Upper lobe of left lung (tissue), 6 donors: ENCODE measurements around the gene IFIT3. TPM values are rescaled to one million over a fixed set of nuclear protein-coding genes. Genes with fewer than 3 reads are reported as not detected.
A peak's percentile ranks its signal among the peaks of the same experiment; 100 is the strongest.

ENCODE experiments used
- ATAC-seq, 2 donors: fragments of 200-7000 bp; cut with Tn5 transposase; one replicate each; pipeline ENCODE4 v1.9.1; 2022; ENCODE audit warnings: mild to moderate bottlenecking in 2 of 2, moderate library complexity in 2 of 2; ENCODE audit not compliant: low FRiP score in 2 of 2
- DNase-seq, 2 donors: peaks; one replicate each; pipeline ENCODE4 v3.0.0-alpha.2; 2019 to 2020
- H3K27ac ChIP-seq, 4 donors: fragments of 200-600 bp; sonication (generic); one replicate each; pipeline ENCODE4 v1.5.1; 2016 to 2019
- H3K27me3 ChIP-seq, 4 donors: fragments of 200-600 bp; sonication (generic); one replicate each; pipeline ENCODE4 v1.5.1; 2017 to 2019
- H3K36me3 ChIP-seq, 4 donors: fragments of 200-600 bp; sonication (generic); one replicate each; pipeline ENCODE4 v1.5.1; 2016 to 2019
- H3K4me1 ChIP-seq, 4 donors: fragments of 200-600 bp; sonication (generic); one replicate each; pipeline ENCODE4 v1.5.1; 2018 to 2019
- H3K4me3 ChIP-seq, 4 donors: fragments of 200-600 bp; sonication (generic); one replicate each; pipeline ENCODE4 v1.5.1; 2017 to 2019; ENCODE audit warnings: mild to moderate bottlenecking in 2 of 4, moderate library complexity in 1 of 4
- H3K9me3 ChIP-seq, 4 donors: fragments of 200-600 bp; sonication (generic); one replicate each; pipeline ENCODE4 v1.5.1; 2018 to 2019
- CTCF ChIP-seq, 6 experiments: fragments of 450-650 bp in 4 of 6; fragments of 200-600 bp in 2 of 6; sonication (generic) in 2 of 6; IDR thresholded peaks; one replicate each; pipeline ENCODE4 v1.5.1; 2016 to 2019; ENCODE audit warnings: antibody characterized with exemption in 6 of 6
- EP300 ChIP-seq, 4 donors: sonication (generic); formaldehyde crosslinking; IDR thresholded peaks; one replicate each; pipeline ENCODE4 v1.5.1; 2017; ENCODE audit warnings: antibody characterized with exemption in 4 of 4, control low read depth in 2 of 4
- POLR2A ChIP-seq, 4 donors: fragments of 450-650 bp; IDR thresholded peaks; one replicate each; pipeline ENCODE4 v1.5.1; 2016 to 2017; ENCODE audit warnings: antibody characterized with exemption in 4 of 4, mild to moderate bottlenecking in 2 of 4
- POLR2AphosphoS5 ChIP-seq, 2 donors: sonication (generic); formaldehyde crosslinking; IDR thresholded peaks; one replicate each; pipeline ENCODE4 v1.5.1; 2017; ENCODE audit warnings: antibody characterized with exemption in 2 of 2
- WGBS, 2 donors: methylation state at CpG; one replicate each; pipeline ENCODE4 v1.1.5; 2017 to 2018; 5-methylcytosine and 5-hydroxymethylcytosine counted together
- total RNA-seq, 6 donors: library from RNA; depleted of rRNA in 4 of 6; stranded (reverse); fragments of >200 nt in 4 of 6; gene quantifications; one replicate each; pipeline versions ENCODE4 v1.1.0 to v1.2.1, GENCODE V29; 2016 to 2021
- donor health status: DM: no; HTN: no; CAD: no; lungs with moderate emphysema.
- donor health status: DM: no; HTN: yes; CAD: no; lungs with severe emphysema.

Gene IFIT3
- total RNA-seq, 6 donors from 2014 or later = 27.2 to 81.9 (median 33.8) TPM

DNA sequence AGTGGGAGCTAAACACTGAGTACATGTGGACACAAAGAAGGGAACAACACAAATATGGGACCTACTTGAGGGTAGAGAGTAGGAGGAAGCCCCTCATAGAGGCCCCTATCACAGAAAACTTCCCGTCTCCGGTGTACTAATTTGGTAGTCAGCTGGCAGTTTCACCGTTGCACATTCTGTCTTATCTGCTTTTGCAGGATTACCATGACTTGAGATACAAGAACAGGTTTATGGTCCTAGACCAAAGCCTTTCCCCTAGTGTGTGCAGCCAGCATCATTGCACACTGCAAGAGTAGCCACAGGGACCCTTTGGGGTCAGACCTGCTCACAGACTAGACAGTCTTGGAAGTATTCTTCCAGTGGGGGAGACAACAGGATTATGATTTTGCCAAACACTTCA, 44.2 kb downstream of the IFIT3 start:
- H3K4me1 ChIP-seq = peaks cover 23 to 35% (median 31%) of the 10 kb centered on the region in 4 donors
- H3K36me3 ChIP-seq = no peaks in the 10 kb centered on the region
- no peak for ATAC-seq
- H3K4me3 ChIP-seq = no peak overlapping the region
- no peak for DNase-seq
- WGBS, 2 donors = 83 to 85% methylated on average over 3 of the region's 3 CpGs
- no peaks in the 10 kb centered on the region for H3K9me3 ChIP-seq
- no peak overlapping the region for H3K27ac ChIP-seq
- H3K27me3 ChIP-seq = no peaks in the 10 kb centered on the region
- TF ChIP-seq CTCF (IDR thresholded peaks at IDR 0.05) (no peak), POLR2AphosphoS5 (IDR thresholded peaks at IDR 0.05) (no peak), EP300 (IDR thresholded peaks at IDR 0.05) (no peak), POLR2A (IDR thresholded peaks at IDR 0.05) (no peak)

GRCh38 chr10:89373916-89374711, 46.3 kb downstream of the IFIT3 start:
- H3K36me3 ChIP-seq = no peaks in the 10 kb centered on the region
- peak in 2 of 6 experiments; percentile 6 to 10 for TF ChIP-seq CTCF (IDR thresholded peaks at IDR 0.05)
- peak; percentile 81 to 88 for TF ChIP-seq POLR2AphosphoS5 (IDR thresholded peaks at IDR 0.05)
- peak in 1 of 4 donors; percentile 82 for TF ChIP-seq EP300 (IDR thresholded peaks at IDR 0.05)
- peak in 1 of 4 donors; percentile 20 for TF ChIP-seq POLR2A (IDR thresholded peaks at IDR 0.05)
- peak in 1 of 2 donors; percentile 90 for DNase-seq
- WGBS, 2 donors = 17 to 22% methylated on average over 3 of the region's 3 CpGs
- H3K4me3 ChIP-seq = no peak overlapping the region
- H3K4me1 ChIP-seq = peaks cover 20 to 27% (median 22%) of the 10 kb centered on the region in 4 donors
- H3K27me3 ChIP-seq = no peaks in the 10 kb centered on the region
- H3K27ac ChIP-seq = peak overlapping the region; percentile 72 to 86 (median 82)
- H3K9me3 ChIP-seq = no peaks in the 10 kb centered on the region
- peak; percentile 93 to 94 for ATAC-seq

DNA sequence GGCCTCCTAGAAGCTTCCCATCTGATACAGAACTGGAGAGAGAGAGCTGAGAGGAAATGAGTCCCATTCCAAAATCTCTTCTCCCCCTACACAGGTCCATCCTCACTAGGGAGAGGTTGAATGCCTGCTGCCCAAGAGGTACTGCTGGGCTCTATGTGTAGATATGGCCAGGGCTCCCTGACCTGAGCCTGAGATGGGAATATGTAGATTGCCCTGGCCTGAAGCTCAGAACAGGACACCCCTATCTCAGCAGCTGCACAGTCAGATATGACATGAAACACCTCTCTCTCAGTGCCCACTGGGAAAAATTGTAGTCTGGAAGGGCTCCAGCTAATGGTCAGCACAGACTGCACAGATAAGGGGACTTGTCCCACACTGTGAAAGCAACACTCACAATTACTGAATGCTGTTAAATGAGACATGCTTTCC, 46.9 kb downstream of the IFIT3 start:
- ATAC-seq = peak; percentile 7 to 12
- Histone ChIP-seq H3K36me3 (no peaks in the 10 kb centered on the region), H3K27me3 (no peaks in the 10 kb centered on the region), H3K27ac (peak overlapping the region; percentile 72 to 86 (median 82)), H3K4me1 (peaks cover 18 to 21% (median 19%) of the 10 kb centered on the region in 4 donors), H3K4me3 (no peak overlapping the region), H3K9me3 (no peaks in the 10 kb centered on the region)
- no peak for DNase-seq
- no peak for TF ChIP-seq EP300 (IDR thresholded peaks at IDR 0.05)
- no peak for TF ChIP-seq POLR2AphosphoS5 (IDR thresholded peaks at IDR 0.05)
- TF ChIP-seq POLR2A (IDR thresholded peaks at IDR 0.05) = no peak
- TF ChIP-seq CTCF (IDR thresholded peaks at IDR 0.05) = no peak

DNA sequence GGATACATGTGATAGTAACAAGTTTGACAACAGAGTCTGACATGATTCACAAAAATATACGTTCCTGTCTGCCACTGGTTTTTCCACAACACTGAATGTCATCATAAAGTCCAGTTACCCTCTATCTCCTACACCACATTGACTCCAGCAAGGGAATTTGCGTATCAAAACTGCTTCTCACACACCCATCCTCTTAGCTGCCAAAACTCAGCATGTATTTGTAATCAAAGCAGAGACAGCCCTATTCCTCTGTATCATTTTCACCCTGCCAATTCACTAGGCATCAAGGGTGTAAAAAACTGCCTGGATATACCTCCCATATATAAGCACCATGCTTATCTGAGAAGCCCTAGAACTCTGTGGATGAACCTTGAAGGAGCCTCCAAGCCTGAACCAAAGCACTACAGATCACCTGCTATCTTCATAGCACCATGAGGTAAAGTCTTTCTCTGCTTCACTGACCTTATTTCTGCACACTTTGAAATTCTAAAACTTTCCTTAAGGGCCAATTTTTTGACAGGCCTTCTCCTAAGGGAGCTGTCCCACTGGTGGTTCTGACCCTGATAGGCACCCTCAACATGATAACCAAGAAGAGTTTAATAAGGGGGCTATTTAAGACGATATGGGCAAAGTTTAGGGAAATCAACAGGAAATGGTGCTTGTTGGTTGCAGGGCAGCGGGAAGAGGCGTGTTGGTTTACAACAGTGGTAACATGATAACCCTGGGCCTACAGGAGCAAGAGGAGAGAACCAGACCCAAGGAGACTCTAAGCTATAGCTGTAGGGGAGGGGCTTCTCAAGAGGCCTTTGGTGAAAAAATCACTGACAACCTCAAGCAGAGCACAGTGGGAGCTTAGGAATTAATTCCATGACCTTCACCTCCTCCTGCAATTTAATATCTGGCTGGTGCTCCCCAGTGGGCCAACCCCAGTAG, 50.2 kb downstream of the IFIT3 start, which contains the start of gene IFIT1B:
IFIT1B (plus strand) TSS at position 352 of the 933 bp plus-strand sequence; CDS start at position 432, 80 bp downstream.
- DNase-seq = no peak
- 84 to 86% methylated on average over 5 of the region's 5 CpGs for WGBS, 2 donors
- TF ChIP-seq EP300 (IDR thresholded peaks at IDR 0.05) (no peak), POLR2AphosphoS5 (IDR thresholded peaks at IDR 0.05) (no peak), POLR2A (IDR thresholded peaks at IDR 0.05) (no peak), CTCF (IDR thresholded peaks at IDR 0.05) (no peak)

More for the DNA sequence above, 50.2 kb downstream of the IFIT3 start, which contains the start of gene IFIT1B:
- Histone ChIP-seq H3K27ac (no peak within 1 kb of the TSS), H3K27me3 (no peaks in the 10 kb centered on the region), H3K36me3 (no peaks in the 10 kb centered on the region), H3K4me3 (no peak within 1 kb of the TSS), H3K9me3 (no peaks in the 10 kb centered on the region), H3K4me1 (peaks cover 18 to 20% (median 19%) of the 10 kb centered on the region in 4 donors)
- no peak for ATAC-seq
